Ishikawa (cell line): ENCODE data around the gene CHRNB1.
"Not testable (repeated sequence)": the region's sequence is repeated elsewhere in the genome, so short reads cannot be mapped to it uniquely, and the experiment has no call there.

ENCODE experiments used
- CEBPB ChIP-seq: IDR thresholded peaks from 2 replicates; pipeline ENCODE4 v1.6.1; 2012
- CREB1 ChIP-seq: IDR thresholded peaks from 2 replicates; pipeline ENCODE4 v1.6.1; 2012; ENCODE audit warnings: low read depth
- EGR1 ChIP-seq: IDR thresholded peaks from 2 replicates; pipeline ENCODE4 v1.6.1; 2012
- EP300 ChIP-seq: IDR thresholded peaks from 2 replicates; pipeline ENCODE4 v1.6.1; 2012; ENCODE audit warnings: borderline replicate concordance
- FOXM1 ChIP-seq: IDR thresholded peaks from 2 replicates; pipeline ENCODE4 v1.6.1; 2012; ENCODE audit warnings: low read depth, borderline replicate concordance
- NFIC ChIP-seq: IDR thresholded peaks from 2 replicates; pipeline ENCODE4 v1.6.1; 2012
- RAD21 ChIP-seq: IDR thresholded peaks from 2 replicates; pipeline ENCODE4 v1.6.1; 2012; ENCODE audit warnings: low read depth
- TAF1 ChIP-seq: IDR thresholded peaks from 2 replicates; pipeline ENCODE4 v1.6.1; 2012; ENCODE audit warnings: low read depth, mild to moderate bottlenecking
- TCF12 ChIP-seq: IDR thresholded peaks from 2 replicates; pipeline ENCODE4 v1.6.1; 2012; ENCODE audit warnings: low read depth
- TEAD4 ChIP-seq: IDR thresholded peaks from 2 replicates; pipeline ENCODE4 v1.6.1; 2012
- USF1 ChIP-seq: IDR thresholded peaks from 2 replicates; pipeline ENCODE4 v1.6.1; 2012
- YY1 ChIP-seq: IDR thresholded peaks from 2 replicates; pipeline ENCODE4 v1.6.1; 2012; ENCODE audit warnings: low read depth
- ZBTB7A ChIP-seq: IDR thresholded peaks from 2 replicates; pipeline ENCODE4 v1.6.1; 2012; ENCODE audit warnings: low read depth
- TF ChIP-seq, protein P1 (sequence below): IDR thresholded peaks from 2 replicates; pipeline ENCODE4 v1.6.1; 2012
- TF ChIP-seq, protein P2 (sequence below): IDR thresholded peaks from 2 replicates; pipeline ENCODE4 v1.6.1; 2012; ENCODE audit warnings: low read depth, mild to moderate bottlenecking

Gene CHRNB1

DNA sequence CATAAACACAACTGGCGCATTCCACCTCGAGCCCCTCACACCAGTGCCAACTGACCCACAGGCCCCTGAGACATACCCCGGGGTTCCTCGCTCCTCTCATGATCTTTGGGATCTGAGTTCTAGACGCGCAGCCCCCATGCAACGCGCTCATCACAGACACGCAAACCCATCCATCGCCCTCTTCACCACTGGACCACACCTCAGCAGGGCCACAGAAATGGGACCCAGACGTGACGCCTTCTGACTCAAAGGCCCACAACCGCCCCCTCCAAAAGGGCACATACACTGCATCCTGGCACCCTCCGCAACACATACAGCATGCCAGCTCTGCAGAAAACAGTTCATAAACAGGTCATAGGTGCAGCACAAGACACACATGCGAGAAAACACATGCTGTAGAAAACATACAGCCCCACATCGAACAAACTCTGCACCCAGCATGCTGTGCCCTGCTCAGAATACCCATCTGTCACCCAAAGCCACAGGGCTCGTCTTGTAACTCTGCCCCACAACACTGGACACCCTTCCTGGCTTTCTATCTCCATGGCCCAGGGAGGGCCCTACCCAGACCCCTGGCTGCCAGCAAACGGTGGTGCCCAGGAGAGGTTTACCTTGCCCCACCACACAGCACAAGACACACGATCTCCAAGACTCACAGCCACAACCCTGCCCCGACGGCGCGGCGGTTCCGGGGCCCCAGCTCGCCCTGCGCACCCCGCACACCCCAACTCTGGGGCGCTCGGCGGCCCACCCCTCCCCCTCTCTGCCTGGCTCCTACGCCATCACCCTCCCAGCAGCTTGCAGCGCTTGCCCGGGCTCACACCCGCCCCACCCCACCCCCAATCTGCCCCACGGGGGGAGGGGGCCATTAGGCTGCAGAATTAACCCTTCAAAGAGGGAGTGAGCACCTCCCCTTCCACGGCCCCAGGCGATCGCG lies 33.7 kb downstream of the CHRNB1 start:
- TF ChIP-seq TEAD4 = no peak
- no peak for TF ChIP-seq EGR1
- no peak for TF ChIP-seq FOXM1
- no peak for TF ChIP-seq NFIC
- TF ChIP-seq EP300 = no peak
- TF ChIP-seq, protein P1, sequence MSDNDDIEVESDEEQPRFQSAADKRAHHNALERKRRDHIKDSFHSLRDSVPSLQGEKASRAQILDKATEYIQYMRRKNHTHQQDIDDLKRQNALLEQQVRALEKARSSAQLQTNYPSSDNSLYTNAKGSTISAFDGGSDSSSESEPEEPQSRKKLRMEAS = 0 out of 2 replicates have a peak, but pooled peaks have one; percentile 8
- TF ChIP-seq TCF12 = no peak
- TF ChIP-seq YY1 = peak; percentile 8; the same call in 1 of the 2 replicates
- TF ChIP-seq, protein P2, sequence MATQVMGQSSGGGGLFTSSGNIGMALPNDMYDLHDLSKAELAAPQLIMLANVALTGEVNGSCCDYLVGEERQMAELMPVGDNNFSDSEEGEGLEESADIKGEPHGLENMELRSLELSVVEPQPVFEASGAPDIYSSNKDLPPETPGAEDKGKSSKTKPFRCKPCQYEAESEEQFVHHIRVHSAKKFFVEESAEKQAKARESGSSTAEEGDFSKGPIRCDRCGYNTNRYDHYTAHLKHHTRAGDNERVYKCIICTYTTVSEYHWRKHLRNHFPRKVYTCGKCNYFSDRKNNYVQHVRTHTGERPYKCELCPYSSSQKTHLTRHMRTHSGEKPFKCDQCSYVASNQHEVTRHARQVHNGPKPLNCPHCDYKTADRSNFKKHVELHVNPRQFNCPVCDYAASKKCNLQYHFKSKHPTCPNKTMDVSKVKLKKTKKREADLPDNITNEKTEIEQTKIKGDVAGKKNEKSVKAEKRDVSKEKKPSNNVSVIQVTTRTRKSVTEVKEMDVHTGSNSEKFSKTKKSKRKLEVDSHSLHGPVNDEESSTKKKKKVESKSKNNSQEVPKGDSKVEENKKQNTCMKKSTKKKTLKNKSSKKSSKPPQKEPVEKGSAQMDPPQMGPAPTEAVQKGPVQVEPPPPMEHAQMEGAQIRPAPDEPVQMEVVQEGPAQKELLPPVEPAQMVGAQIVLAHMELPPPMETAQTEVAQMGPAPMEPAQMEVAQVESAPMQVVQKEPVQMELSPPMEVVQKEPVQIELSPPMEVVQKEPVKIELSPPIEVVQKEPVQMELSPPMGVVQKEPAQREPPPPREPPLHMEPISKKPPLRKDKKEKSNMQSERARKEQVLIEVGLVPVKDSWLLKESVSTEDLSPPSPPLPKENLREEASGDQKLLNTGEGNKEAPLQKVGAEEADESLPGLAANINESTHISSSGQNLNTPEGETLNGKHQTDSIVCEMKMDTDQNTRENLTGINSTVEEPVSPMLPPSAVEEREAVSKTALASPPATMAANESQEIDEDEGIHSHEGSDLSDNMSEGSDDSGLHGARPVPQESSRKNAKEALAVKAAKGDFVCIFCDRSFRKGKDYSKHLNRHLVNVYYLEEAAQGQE = no peak
- no peak; the same call in 1 of the 2 replicates for TF ChIP-seq ZBTB7A
- no peak for TF ChIP-seq CREB1
- no peak for TF ChIP-seq USF1
- TF ChIP-seq RAD21 = no peak
- 0 out of 2 replicates have a peak, but pooled peaks have one; percentile 21 for TF ChIP-seq TAF1
- TF ChIP-seq CEBPB = no peak

- TF ChIP-seq EGR1 (no peak), USF1 (no peak; the same call in 1 of the 2 replicates), TCF12 (no peak), ZBTB7A (peak; percentile 68), YY1 (no peak; the same call in 1 of the 2 replicates), TEAD4 (no peak), TAF1 (0 out of 2 replicates have a peak, but pooled peaks have one; percentile 14)
Measured at GRCh38 chr17:7479213-7480088, 34.6 kb downstream of the CHRNB1 start, which contains the start of gene ZBTB4. ZBTB4 (minus strand) TSS chr17:7479631; CDS start chr17:7466801, 12,830 bp downstream.

- 0 out of 2 replicates have a peak, but pooled peaks have one; percentile 43 for TF ChIP-seq TEAD4
- no peak for TF ChIP-seq TAF1
Measured at GRCh38 chr17:7480089-7480384, 35.2 kb downstream of the CHRNB1 start.

DNA sequence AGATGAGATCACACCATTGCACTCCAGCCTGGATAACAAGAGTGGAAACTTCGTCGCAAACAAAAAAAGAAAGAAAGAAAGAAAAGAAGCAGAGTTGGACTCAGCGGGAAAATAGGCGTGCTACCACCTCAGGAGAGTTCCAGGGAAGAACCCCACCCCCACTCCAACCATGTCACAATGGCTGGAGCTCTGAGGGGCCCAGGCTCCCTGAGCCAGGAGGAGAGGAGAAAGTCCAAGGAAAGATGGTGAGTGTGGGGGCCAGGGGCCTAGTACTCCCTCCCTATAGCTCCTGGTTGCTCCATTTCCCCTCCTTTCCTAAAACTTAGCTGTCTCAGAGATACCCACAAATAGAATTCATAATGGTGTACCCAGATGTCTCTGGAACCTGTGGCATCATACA lies 36.4 kb downstream of the CHRNB1 start, which contains the start of gene SLC35G6:
SLC35G6 (plus strand) TSS at position 172 of the 400 bp plus-strand sequence; CDS start at position 243, 71 bp downstream.
- not testable (repeated sequence) for TF ChIP-seq YY1, CREB1, NFIC

GRCh38 chr17:7483255-7484066 lies 38.6 kb downstream of the CHRNB1 start:
- TF ChIP-seq YY1 = peak; percentile 86
- TF ChIP-seq, protein P1 = peak; percentile 62; the same call in 1 of the 2 replicates
- no peak for TF ChIP-seq FOXM1
- TF ChIP-seq CREB1 = peak; percentile 69
- no peak for TF ChIP-seq USF1
- TF ChIP-seq TCF12 = peak; percentile 20; the same call in 1 of the 2 replicates
